Activated T-helper 17 cell treated with anti-CD3 and anti-CD28 coated beads, Interleukin-2, amount 50 U/mL, for 72 hours (primary cell): ENCODE results near the gene ELMO2. TPM values are rescaled to one million over a fixed set of nuclear protein-coding genes. Genes with fewer than 3 reads are reported as not detected.
A peak's percentile ranks its signal among the peaks of the same experiment; 100 is the strongest.
"Not testable (repeated sequence)": the region's sequence is repeated elsewhere in the genome, so short reads cannot be mapped to it uniquely, and the experiment has no call there.

ENCODE experiments used
- ATAC-seq: fragments of 150-1000 bp; cut with Tn5 transposase; replicated peaks from 2 replicates; pipeline ENCODE4 v1.10.0; 2021; ENCODE audit warnings: mild to moderate bottlenecking, moderate library complexity
- H3K27ac Mint-ChIP-seq: one replicate; pipeline ENCODE4 v1.8.0; 2022; ENCODE audit warnings: mixed read lengths
- H3K27me3 Mint-ChIP-seq: one replicate; pipeline ENCODE4 v1.8.0; 2022; ENCODE audit warnings: mixed read lengths
- H3K36me3 Mint-ChIP-seq: one replicate; pipeline ENCODE4 v1.8.0; 2022; ENCODE audit warnings: low read depth, mild to moderate bottlenecking, mixed read lengths
- H3K4me1 Mint-ChIP-seq: one replicate; pipeline ENCODE4 v1.8.0; 2022; ENCODE audit warnings: mixed read lengths
- H3K4me3 Mint-ChIP-seq: one replicate; pipeline ENCODE4 v1.8.0; 2022; ENCODE audit warnings: mild to moderate bottlenecking, mixed read lengths
- H3K9me3 Mint-ChIP-seq: one replicate; pipeline ENCODE4 v1.8.0; 2022; ENCODE audit warnings: mixed read lengths
- total RNA-seq, 2 donors: library from RNA; stranded (reverse); gene quantifications; one replicate each; pipeline ENCODE4 v1.2.3, GENCODE V29; 2022

Gene ELMO2
- total RNA-seq, 2 donors from 2014 or later, result 54.6 to 57.2 TPM

- no peaks in the 10 kb centered on the region for H3K9me3 Mint-ChIP-seq
- peaks cover 85% of the 10 kb centered on the region for H3K36me3 Mint-ChIP-seq
- peaks cover 37% of the 10 kb centered on the region for H3K4me1 Mint-ChIP-seq
- ATAC-seq, result no peak
- H3K4me3 Mint-ChIP-seq, result no peak overlapping the region
- H3K27me3 Mint-ChIP-seq, result no peaks in the 10 kb centered on the region
- H3K27ac Mint-ChIP-seq, result peak overlapping the region; percentile 33
These were observed 10.2 kb downstream of the ELMO2 start for GRCh38 chr20:46396052-46396740.

DNA sequence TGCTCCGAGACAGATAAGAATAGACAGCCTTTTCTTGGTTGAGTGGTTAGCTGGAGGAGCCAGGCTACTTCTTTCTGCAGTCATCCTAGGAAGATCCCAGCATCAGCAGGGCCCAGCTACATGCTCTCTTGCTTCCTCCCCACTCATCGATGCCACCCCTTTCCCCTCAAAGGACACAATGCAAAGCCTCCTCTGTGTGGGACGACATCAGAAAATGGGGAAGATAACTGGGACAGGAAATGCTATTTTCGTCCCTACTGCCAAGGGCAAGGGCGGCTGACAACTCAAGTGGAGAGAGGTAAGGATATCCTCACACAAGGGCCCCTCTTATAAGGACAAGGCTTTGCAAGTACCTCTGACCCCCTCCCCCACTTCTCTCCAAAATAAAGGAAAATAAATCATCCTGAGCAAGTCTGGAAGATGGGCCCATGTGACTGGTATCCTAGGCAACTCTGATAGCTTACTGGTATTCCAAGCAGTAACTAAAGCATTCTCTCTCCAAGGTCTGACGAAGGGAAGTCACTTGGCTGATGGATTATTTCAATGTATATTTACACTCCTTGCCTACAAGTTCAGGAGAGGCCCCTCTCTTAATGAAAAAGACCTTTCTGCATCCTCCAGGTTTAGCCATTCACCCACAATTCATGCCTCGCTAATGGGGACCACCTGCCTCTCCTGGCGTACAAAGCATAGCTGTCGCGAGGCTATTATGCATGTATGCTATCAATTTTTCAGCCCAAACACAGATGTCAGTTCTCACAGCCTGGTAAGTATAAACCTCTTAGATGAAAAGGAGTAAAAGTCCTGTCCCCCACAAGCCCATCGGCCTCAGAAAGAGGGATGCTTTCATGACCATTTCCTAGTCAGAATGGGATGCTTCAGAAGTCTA, 11.3 kb downstream of the ELMO2 start:
- no peaks in the 10 kb centered on the region for H3K27me3 Mint-ChIP-seq
- H3K9me3 Mint-ChIP-seq, result no peaks in the 10 kb centered on the region
- no peak overlapping the region for H3K4me3 Mint-ChIP-seq
- peaks cover 96% of the 10 kb centered on the region for H3K36me3 Mint-ChIP-seq
- no peak for ATAC-seq
- H3K4me1 Mint-ChIP-seq, result peaks cover 27% of the 10 kb centered on the region
- H3K27ac Mint-ChIP-seq, result peak overlapping the region; percentile 68

GRCh38 chr20:46393967-46394366, 12.4 kb downstream of the ELMO2 start:
- Mint-ChIP-seq H3K9me3 (no peaks in the 10 kb centered on the region), H3K36me3 (peaks cover 95% of the 10 kb centered on the region)

DNA sequence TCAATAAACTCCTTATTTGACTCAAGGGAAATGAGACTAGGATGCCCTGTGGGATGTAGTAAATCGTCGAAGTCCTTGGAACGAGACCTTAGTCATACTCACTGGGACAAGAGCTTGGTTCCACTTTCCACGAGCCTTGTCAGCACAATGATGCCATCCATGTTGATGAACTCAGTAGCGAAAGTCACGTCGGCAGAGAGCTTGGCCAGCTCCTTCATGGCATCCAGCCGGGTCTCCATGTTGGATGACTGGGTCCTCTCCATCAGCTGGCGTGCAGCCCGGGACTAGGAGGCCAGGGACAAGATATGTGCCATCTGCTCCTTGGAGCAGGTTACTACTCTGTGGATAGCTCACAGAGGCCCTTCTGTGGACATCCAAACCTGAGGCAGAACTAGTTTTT, 17.5 kb downstream of the ELMO2 start:
- Mint-ChIP-seq H3K9me3 (no peaks in the 10 kb centered on the region), H3K4me1 (peaks cover 5% of the 10 kb centered on the region), H3K27ac (no peak overlapping the region), H3K4me3 (no peak overlapping the region), H3K27me3 (no peaks in the 10 kb centered on the region), H3K36me3 (peaks cover 96% of the 10 kb centered on the region)
- ATAC-seq, result no peak

More at GRCh38 chr20:46393967-46394366, 12.4 kb downstream of the ELMO2 start:
- Mint-ChIP-seq H3K4me3 (no peak overlapping the region), H3K4me1 (peaks cover 17% of the 10 kb centered on the region), H3K27me3 (no peaks in the 10 kb centered on the region), H3K27ac (no peak overlapping the region)
- ATAC-seq, result no peak

DNA sequence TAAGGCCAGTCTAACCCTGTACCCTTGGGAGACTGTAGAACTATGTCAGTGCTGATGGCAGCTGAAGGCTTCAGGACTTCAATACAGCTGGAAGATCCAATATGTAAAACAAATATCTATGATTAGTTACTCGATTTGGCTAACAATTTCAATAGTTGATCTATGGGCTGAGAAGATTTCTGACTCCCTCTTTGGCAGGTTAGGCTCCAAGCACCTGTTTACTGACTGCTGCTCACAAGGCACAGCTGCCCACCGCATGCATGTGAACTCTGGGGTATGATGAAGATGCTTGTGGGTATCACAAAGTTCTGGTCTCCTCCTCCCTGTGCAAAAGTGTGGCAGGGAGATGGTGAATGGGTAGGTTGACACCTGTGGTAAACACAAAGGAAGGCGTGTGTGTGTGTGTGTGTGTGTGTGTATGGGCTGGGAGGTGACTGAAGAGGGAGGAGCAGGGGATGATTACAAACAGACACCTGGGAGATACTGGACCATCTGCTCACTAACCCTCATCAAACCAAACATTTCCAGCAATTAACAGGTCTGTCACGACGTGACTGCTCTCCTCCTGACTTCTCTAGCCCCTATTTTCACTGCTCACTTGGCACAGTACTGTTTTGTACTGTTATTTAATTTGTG, 18.1 kb downstream of the ELMO2 start:
- ATAC-seq, result no peak
- no peaks in the 10 kb centered on the region for H3K27me3 Mint-ChIP-seq
- peaks cover 96% of the 10 kb centered on the region for H3K36me3 Mint-ChIP-seq
- H3K27ac Mint-ChIP-seq, result peak overlapping the region; percentile 2
- peaks cover 5% of the 10 kb centered on the region for H3K4me1 Mint-ChIP-seq
- H3K4me3 Mint-ChIP-seq, result no peak overlapping the region
- no peaks in the 10 kb centered on the region for H3K9me3 Mint-ChIP-seq

DNA sequence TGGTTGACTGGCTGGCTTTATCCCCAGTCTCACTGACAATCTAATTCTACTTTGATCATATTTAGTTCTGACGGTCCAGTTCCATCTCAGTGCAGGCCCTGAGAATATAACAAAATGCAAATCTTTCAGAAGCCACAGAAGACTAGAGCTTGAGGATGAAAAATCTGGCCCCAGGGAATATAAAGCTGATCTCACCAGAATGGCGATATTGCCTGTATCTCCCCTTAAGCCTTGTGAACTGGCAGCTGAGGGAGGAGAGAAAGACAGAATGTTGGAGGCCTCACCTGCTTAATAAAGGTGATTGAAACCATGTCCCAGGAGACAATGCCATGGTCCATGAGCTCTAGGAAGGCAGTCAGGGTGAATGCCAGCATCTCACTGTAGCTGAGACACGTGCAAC, 19.4 kb downstream of the ELMO2 start:
- not testable (repeated sequence) for H3K27me3 Mint-ChIP-seq, ATAC-seq, H3K27ac Mint-ChIP-seq, H3K9me3 Mint-ChIP-seq, H3K4me3 Mint-ChIP-seq, H3K4me1 Mint-ChIP-seq
- peaks cover 96% of the 10 kb centered on the region for H3K36me3 Mint-ChIP-seq

DNA sequence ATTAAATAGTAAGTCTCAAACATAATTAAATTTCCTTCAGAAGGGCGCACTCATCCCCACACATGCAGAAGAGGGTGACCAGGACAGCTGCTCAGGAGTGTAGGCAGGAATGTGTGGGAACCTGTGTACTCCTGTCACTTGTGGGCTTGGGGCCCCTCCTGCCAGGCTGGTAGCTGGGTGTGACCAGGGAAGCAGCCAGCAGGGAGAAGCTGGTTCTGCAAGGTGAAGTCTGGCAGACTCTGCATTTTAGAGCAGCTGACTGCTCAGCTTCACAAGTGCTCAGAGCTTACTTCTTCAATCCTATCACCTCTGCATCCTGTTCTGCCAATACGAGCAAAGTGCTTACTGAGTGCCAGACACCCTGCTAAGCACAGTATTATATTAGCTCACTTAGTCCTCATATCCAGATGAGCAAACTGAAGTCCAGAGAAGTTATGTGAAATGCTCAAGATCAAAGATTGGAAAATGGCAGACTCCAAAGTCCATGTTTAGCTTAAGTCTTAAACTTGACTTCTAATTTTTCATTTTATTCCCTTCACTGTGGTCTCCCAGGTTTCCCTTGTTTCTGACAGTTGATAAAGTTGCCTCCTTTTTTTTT, 27.9 kb downstream of the ELMO2 start:
- H3K36me3 Mint-ChIP-seq, result peaks cover 100% of the 10 kb centered on the region
- peaks cover 5% of the 10 kb centered on the region for H3K4me1 Mint-ChIP-seq
- H3K27ac Mint-ChIP-seq, result peak overlapping the region; percentile 60
- no peak for ATAC-seq
- no peaks in the 10 kb centered on the region for H3K9me3 Mint-ChIP-seq
- no peak overlapping the region for H3K4me3 Mint-ChIP-seq
- H3K27me3 Mint-ChIP-seq, result no peaks in the 10 kb centered on the region

DNA sequence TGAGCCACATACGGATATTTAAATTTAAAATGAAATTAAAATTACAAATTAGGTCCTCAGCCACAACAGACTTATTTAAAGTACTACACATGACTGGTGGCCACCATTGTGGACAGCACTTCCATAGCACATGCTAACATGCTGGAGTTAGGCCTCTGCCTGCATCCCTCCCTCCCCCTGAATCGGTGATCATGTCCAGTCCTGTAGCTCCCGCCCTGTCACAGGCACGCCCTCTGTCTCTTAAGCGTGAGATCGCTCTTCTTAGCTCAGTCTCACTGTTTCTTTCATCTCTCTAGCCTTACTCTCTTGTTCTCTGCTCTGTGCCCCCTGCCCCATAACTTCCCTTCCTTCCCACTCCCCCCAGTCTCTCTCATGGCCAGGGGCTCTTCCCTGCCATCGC, 28.9 kb downstream of the ELMO2 start:
- Mint-ChIP-seq H3K36me3 (peaks cover 100% of the 10 kb centered on the region), H3K4me3 (no peak overlapping the region), H3K9me3 (no peaks in the 10 kb centered on the region), H3K27me3 (no peaks in the 10 kb centered on the region), H3K27ac (peak overlapping the region; percentile 60), H3K4me1 (peaks cover 5% of the 10 kb centered on the region)
- ATAC-seq, result no peak

- ATAC-seq, result no peak
- H3K4me1 Mint-ChIP-seq, result peaks cover 5% of the 10 kb centered on the region
- H3K4me3 Mint-ChIP-seq, result no peak overlapping the region
- no peaks in the 10 kb centered on the region for H3K9me3 Mint-ChIP-seq
- peak overlapping the region; percentile 23 for H3K27ac Mint-ChIP-seq
- H3K36me3 Mint-ChIP-seq, result peaks cover 100% of the 10 kb centered on the region
- no peaks in the 10 kb centered on the region for H3K27me3 Mint-ChIP-seq
These were observed 30.1 kb downstream of the ELMO2 start for GRCh38 chr20:46376196-46376785.

- no peak for ATAC-seq
- Mint-ChIP-seq H3K36me3 (peaks cover 100% of the 10 kb centered on the region), H3K4me1 (peaks cover 5% of the 10 kb centered on the region), H3K4me3 (no peak overlapping the region), H3K9me3 (no peaks in the 10 kb centered on the region), H3K27ac (peak overlapping the region; percentile 23), H3K27me3 (no peaks in the 10 kb centered on the region)
These were observed 30.6 kb downstream of the ELMO2 start for GRCh38 chr20:46375771-46376170.

DNA sequence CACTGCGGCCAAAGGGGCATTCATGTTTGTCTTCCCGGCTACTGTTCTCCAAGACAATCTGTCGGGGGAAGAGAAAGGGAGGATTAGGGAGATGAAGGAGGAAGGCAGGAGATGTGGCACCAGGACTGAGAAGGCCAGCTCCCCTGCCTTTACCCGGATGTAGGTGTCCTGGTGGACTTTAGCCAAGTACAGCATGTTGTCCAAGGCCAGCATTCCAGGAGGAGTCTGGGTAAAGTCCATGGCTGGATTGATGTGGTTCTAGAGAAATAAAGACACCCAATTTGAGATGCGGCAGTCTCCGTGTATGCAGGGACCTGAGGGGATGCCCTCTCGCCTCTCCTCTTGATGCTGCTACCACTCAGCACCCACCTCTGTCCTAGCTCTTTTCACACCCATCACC, 32.0 kb downstream of the ELMO2 start:
- Mint-ChIP-seq H3K4me3 (no peak overlapping the region), H3K27ac (peak overlapping the region; percentile 18), H3K4me1 (peaks cover 6% of the 10 kb centered on the region), H3K27me3 (no peaks in the 10 kb centered on the region), H3K36me3 (peaks cover 100% of the 10 kb centered on the region), H3K9me3 (no peaks in the 10 kb centered on the region)
- ATAC-seq, result no peak

DNA sequence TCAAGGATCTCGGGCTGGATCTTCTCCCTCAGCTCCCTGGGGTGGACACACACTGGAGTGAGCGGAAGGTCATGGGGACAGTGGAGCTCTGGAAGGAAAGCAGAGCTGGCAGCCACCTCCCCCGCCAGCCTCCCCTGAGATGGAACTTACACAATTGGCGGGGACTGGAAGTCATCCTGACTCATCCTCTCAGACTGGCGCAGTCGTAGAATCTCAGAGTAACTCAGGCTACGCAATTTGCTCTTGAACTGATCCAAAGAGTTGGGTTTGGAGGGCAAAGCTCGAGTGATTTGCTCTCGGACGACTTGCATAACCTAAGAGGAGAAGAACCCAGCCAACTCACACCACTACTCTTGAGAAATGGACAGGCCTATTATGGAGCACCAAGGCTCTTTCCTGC, 34.8 kb downstream of the ELMO2 start:
- Mint-ChIP-seq H3K4me1 (peaks cover 18% of the 10 kb centered on the region), H3K27me3 (no peaks in the 10 kb centered on the region), H3K36me3 (peaks cover 100% of the 10 kb centered on the region), H3K4me3 (no peak overlapping the region), H3K27ac (peak overlapping the region; percentile 83), H3K9me3 (no peaks in the 10 kb centered on the region)
- no peak for ATAC-seq

- peaks cover 88% of the 10 kb centered on the region for H3K36me3 Mint-ChIP-seq
- H3K4me1 Mint-ChIP-seq, result peaks cover 28% of the 10 kb centered on the region
- no peaks in the 10 kb centered on the region for H3K27me3 Mint-ChIP-seq
- H3K27ac Mint-ChIP-seq, result peak overlapping the region; percentile 83
- peak overlapping the region; percentile 0 for H3K4me3 Mint-ChIP-seq
- ATAC-seq, result peak; percentile 38
- H3K9me3 Mint-ChIP-seq, result no peaks in the 10 kb centered on the region
These were observed 37.5 kb downstream of the ELMO2 start for GRCh38 chr20:46368902-46369268.
